ENCODE measurements around the gene KRT85. TPM values are rescaled to one million over a fixed set of nuclear protein-coding genes. Genes with fewer than 3 reads are reported as not detected.
"Not testable (repeated sequence)": the region's sequence is repeated elsewhere in the genome, so short reads cannot be mapped to it uniquely, and the experiment has no call there.

KRT85 gene
- total RNA-seq, 1 experiment from 2014 or later, result not detected

GRCh38 chr12:52411815-52412214, 44.5 kb upstream of the KRT85 start:
- TF ChIP-seq CTCF (conservative IDR thresholded peaks at IDR 0.05; ENCODE audit: low read depth, low read length), result no peak
- no peak overlapping the region for H3K27ac ChIP-seq (ENCODE audit: low read depth, low read length, poor library complexity, severe bottlenecking)
- no peaks in the 10 kb centered on the region for H3K9me3 ChIP-seq (ENCODE audit: low read depth, low read length, poor library complexity, severe bottlenecking)
- intact Hi-C loops (cut with micrococcal nuclease; ENCODE audit: unreplicated experiment), result no loop called here
- H3K27me3 ChIP-seq (replicated peaks; ENCODE audit: insufficient read depth, low read depth, low read length, poor library complexity), result no peaks in the 10 kb centered on the region
- H3K4me1 ChIP-seq (ENCODE audit: insufficient read depth, low read length, poor library complexity, severe bottlenecking), result no peaks in the 10 kb centered on the region
- POLR2A ChIA-PET (ENCODE audit: low non-redundant PET), result no interaction called here
- CTCF ChIA-PET, result no interaction called here
- no peak overlapping the region for H3K4me3 ChIP-seq (ENCODE audit: low read depth, low read length, poor library complexity, severe bottlenecking)
- no peak for DNase-seq (ENCODE audit: low spot score)
- BruUV-seq (replicated peaks), result no TSS peak
- H3K36me3 ChIP-seq (ENCODE audit: insufficient read depth, low read length, poor library complexity, severe bottlenecking), result no peaks in the 10 kb centered on the region

- intact Hi-C loops (cut with micrococcal nuclease; ENCODE audit: unreplicated experiment); H3K9me3 ChIP-seq (ENCODE audit: low read depth, low read length, poor library complexity, severe bottlenecking); H3K4me1 ChIP-seq (ENCODE audit: insufficient read depth, low read length, poor library complexity, severe bottlenecking); H3K27me3 ChIP-seq (replicated peaks; ENCODE audit: insufficient read depth, low read depth, low read length, poor library complexity); BruUV-seq (replicated peaks); H3K36me3 ChIP-seq (ENCODE audit: insufficient read depth, low read length, poor library complexity, severe bottlenecking); POLR2A ChIA-PET (ENCODE audit: low non-redundant PET); H3K27ac ChIP-seq (ENCODE audit: low read depth, low read length, poor library complexity, severe bottlenecking); H3K4me3 ChIP-seq (ENCODE audit: low read depth, low read length, poor library complexity, severe bottlenecking); DNase-seq (ENCODE audit: low spot score); CTCF ChIA-PET: not testable (repeated sequence)
Observed at GRCh38 chr12:52410589-52411248, 43.4 kb upstream of the KRT85 start.

- ChIA-PET CTCF (no interaction called here), POLR2A (ENCODE audit: low non-redundant PET) (no interaction called here)
Observed at GRCh38 chr12:52407918-52408317, 40.6 kb upstream of the KRT85 start.

More at GRCh38 chr12:52407918-52408317, 40.6 kb upstream of the KRT85 start:
- Histone ChIP-seq H3K36me3 (ENCODE audit: insufficient read depth, low read length, poor library complexity, severe bottlenecking) (no peaks in the 10 kb centered on the region), H3K27me3 (replicated peaks; ENCODE audit: insufficient read depth, low read depth, low read length, poor library complexity) (no peaks in the 10 kb centered on the region), H3K27ac (ENCODE audit: low read depth, low read length, poor library complexity, severe bottlenecking) (no peak overlapping the region), H3K4me1 (ENCODE audit: insufficient read depth, low read length, poor library complexity, severe bottlenecking) (no peaks in the 10 kb centered on the region), H3K9me3 (ENCODE audit: low read depth, low read length, poor library complexity, severe bottlenecking) (no peaks in the 10 kb centered on the region), H3K4me3 (ENCODE audit: low read depth, low read length, poor library complexity, severe bottlenecking) (no peak overlapping the region)
- TF ChIP-seq EZH2 (IDR thresholded peaks at IDR 0.05; ENCODE audit: borderline replicate concordance, low read depth, low read length, poor library complexity, severe bottlenecking), result no peak
- TF ChIP-seq CTCF (conservative IDR thresholded peaks at IDR 0.05; ENCODE audit: low read depth, low read length), result no peak
- intact Hi-C loops (cut with micrococcal nuclease; ENCODE audit: unreplicated experiment), result no loop called here
- DNase-seq (ENCODE audit: low spot score), result no peak
- no TSS peak for BruUV-seq (replicated peaks)

All from A673 (cell line).